ENCODE results near the gene ERF.
"Not testable (repeated sequence)": the region's sequence is repeated elsewhere in the genome, so short reads cannot be mapped to it uniquely, and the experiment has no call there.

The ERF gene

GRCh38 chr19:42267644-42268141, 12.8 kb upstream of the ERF start:
- no peak for TF ChIP-seq CTCF (IDR thresholded peaks at IDR 0.05; ENCODE audit: low read depth, low read length, missing control alignments)
- peak overlapping the region; percentile 69 for H3K4me3 ChIP-seq (replicated peaks; ENCODE audit: low read depth, low read length)
- no peak for DNase-seq (ENCODE audit: extremely low read depth, low read depth)

GRCh38 chr19:42266928-42267603, 12.1 kb upstream of the ERF start:
- H3K4me3 ChIP-seq (replicated peaks; ENCODE audit: low read depth, low read length); DNase-seq (ENCODE audit: extremely low read depth, low read depth): not testable (repeated sequence)

DNA sequence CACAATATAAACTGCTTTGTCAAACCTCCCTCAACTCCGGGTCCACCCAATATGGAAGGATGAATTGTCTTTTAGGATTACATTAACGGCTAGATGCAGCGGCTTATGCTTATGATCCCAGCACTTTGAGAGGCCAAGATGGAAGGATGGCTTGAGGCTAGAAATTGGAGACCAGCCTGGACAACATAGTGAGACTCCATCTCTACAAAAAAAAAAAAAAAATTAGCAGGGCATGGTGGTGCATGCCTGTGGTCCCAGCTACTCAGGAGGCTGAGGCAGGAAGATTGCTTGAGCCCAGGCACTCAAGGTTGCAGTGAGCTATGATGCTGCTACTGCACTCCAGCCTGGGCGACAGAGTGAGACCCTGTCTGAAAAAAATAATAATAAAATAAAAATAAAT, 11.2 kb upstream of the ERF start:
- not testable (repeated sequence) for DNase-seq (ENCODE audit: extremely low read depth, low read depth); H3K4me3 ChIP-seq (replicated peaks; ENCODE audit: low read depth, low read length)

GRCh38 chr19:42261763-42262162, 6.8 kb upstream of the ERF start:
- no peak overlapping the region for H3K4me3 ChIP-seq (replicated peaks; ENCODE audit: low read depth, low read length)
- no peak for DNase-seq (ENCODE audit: extremely low read depth, low read depth)
- no peak for TF ChIP-seq CTCF (IDR thresholded peaks at IDR 0.05; ENCODE audit: low read depth, low read length, missing control alignments)

DNA sequence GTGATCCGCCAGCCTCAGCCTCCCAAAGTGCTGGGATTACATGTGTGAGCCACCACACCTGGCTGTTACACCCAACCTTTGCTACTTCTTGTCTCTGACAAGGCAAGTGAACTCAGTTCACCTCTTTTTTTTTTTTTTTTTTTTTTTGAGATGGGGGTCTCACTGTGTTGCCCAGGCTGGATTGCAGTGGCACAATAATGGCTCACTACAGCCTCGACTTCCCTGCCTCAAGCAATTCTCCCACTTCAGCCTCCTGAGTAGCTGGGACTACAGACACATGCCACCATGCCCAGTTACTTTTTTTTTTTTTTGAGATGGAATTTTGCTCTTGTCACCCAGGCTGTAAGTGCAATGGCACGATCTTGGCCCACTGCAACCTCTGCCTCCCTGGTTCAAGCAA, 2.9 kb upstream of the ERF start:
- not testable (repeated sequence) for DNase-seq (ENCODE audit: extremely low read depth, low read depth); H3K4me3 ChIP-seq (replicated peaks; ENCODE audit: low read depth, low read length)

DNA sequence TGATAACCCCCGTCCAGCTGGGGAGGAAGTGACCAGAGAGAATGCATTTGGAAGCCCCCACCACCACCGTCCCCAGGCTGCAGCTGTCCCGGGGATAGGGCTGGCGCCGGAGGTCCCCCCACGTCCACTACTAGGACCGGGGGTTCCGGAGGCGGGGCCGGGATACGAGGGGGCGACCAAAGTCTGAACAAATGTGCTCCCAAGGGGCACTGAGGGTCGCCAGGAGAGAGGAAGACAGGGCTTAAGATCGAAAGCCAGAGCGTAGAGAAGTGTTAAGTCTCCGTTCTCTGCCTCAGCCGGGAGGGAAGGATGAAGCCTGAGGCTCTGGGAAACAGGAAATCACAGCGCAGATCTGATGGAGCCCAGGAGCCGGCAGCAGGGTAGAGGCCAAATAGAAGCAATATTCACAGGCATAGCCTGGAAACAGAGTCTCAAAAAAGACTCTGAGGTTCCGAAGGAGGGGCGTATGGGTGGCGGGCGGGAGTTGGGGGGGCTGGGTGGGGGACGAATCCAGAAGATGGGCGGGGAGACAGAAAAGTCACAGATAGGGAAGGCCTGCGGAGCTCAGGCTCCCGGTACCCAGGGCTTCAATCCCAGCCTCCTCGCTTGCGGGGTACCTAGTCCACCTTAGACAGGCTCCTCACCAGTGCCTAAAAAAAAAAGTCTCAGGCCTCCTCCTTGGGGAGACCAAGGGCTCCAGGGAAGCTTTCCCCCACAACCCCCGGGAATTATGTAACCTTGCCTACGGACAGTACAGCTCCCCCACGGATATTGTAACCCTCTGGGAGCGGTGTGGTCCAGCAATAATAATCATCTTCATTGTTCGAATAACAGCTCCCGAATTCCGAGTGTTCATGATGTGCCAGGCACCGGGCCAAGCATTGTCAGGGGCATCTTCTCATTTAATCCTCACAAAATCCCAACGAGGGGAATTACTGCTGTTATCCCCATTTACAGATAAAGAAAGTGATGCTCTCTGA, 1.1 kb upstream of the ERF start:
- TF ChIP-seq CTCF (IDR thresholded peaks at IDR 0.05; ENCODE audit: low read depth, low read length, missing control alignments) = no peak
- H3K4me3 ChIP-seq (replicated peaks; ENCODE audit: low read depth, low read length) = peak overlapping the region; percentile 93
- DNase-seq (ENCODE audit: extremely low read depth, low read depth) = no peak

- DNase-seq (ENCODE audit: extremely low read depth, low read depth) = no peak
- peak overlapping the region; percentile 93 for H3K4me3 ChIP-seq (replicated peaks; ENCODE audit: low read depth, low read length)
- no peak for TF ChIP-seq CTCF (IDR thresholded peaks at IDR 0.05; ENCODE audit: low read depth, low read length, missing control alignments)
These were observed 659 bp downstream of the ERF start for GRCh38 chr19:42254089-42254849.

Measured in HFF-Myc (cell line).